HepG2 (cell line): ENCODE results near the gene OSTF1.

Experiments
- GABPA ChIP-seq, 2 experiments: IDR thresholded peaks; 2 replicates each; pipeline ENCODE4 v1.6.1; 2011 to 2016; ENCODE audit warnings: low read depth in 2 of 2, low read length in 1 of 2, missing biosample characterization in 1 of 2, missing genetic modification characterization in 1 of 2
- NPAS2 ChIP-seq: sonication (generic); formaldehyde crosslinking; IDR thresholded peaks from 2 replicates; pipeline ENCODE4 v1.8.0; 2022; ENCODE audit warnings: mild to moderate bottlenecking, missing genetic modification reagents, borderline replicate concordance
- ZNF337 ChIP-seq: sonication (generic); formaldehyde crosslinking; IDR thresholded peaks from 2 replicates; pipeline ENCODE4 v1.5.1; 2020; ENCODE audit warnings: missing genetic modification reagents, low read depth, mild to moderate bottlenecking, borderline replicate concordance
- ZNF598 ChIP-seq: sonication (generic); formaldehyde crosslinking; IDR thresholded peaks from 2 replicates; pipeline ENCODE4 v1.5.1; 2020; ENCODE audit warnings: mild to moderate bottlenecking, missing genetic modification reagents, borderline replicate concordance
- TF ChIP-seq, protein P1 (sequence below): conservative IDR thresholded peaks from 2 replicates; pipeline ENCODE4 v1.6.1; 2018; ENCODE audit warnings: missing genetic modification reagents

DNA sequence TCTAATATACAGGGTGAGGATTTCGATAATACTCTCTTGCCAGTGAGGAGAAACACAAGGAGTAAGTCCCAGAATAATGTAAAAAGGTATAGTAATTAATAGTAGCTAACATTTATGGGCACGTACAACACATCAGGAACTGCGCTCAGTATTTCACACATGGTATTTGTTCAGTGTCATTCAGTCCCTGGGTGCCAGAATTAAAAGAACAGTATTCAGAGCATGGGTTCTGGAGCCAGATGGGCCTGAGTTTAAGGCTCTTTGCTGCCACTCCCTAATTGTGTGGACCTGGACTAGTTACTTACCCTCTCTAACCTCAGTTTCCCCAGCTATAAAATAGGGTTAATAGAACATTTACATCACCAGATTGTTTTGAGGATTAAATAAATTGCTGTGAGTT, 16.3 kb downstream of the OSTF1 start:
- TF ChIP-seq ZNF337 (no peak), NPAS2 (CRISPR knock-in tag) (no peak), GABPA (IDR thresholded peaks at IDR 0.05; ENCODE audit: low read depth, low read length) (no peak), GABPA (CRISPR knock-in tag; IDR thresholded peaks at IDR 0.05; ENCODE audit: low read depth) (no peak), ZNF598 (CRISPR knock-in tag) (no peak)
- TF ChIP-seq, protein P1, sequence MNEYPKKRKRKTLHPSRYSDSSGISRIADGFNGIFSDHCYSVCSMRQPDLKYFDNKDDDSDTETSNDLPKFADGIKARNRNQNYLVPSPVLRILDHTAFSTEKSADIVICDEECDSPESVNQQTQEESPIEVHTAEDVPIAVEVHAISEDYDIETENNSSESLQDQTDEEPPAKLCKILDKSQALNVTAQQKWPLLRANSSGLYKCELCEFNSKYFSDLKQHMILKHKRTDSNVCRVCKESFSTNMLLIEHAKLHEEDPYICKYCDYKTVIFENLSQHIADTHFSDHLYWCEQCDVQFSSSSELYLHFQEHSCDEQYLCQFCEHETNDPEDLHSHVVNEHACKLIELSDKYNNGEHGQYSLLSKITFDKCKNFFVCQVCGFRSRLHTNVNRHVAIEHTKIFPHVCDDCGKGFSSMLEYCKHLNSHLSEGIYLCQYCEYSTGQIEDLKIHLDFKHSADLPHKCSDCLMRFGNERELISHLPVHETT (CRISPR knock-in tag): no peak
